Measurements from ENCODE around the gene DIO1.

The DIO1 gene

DNA sequence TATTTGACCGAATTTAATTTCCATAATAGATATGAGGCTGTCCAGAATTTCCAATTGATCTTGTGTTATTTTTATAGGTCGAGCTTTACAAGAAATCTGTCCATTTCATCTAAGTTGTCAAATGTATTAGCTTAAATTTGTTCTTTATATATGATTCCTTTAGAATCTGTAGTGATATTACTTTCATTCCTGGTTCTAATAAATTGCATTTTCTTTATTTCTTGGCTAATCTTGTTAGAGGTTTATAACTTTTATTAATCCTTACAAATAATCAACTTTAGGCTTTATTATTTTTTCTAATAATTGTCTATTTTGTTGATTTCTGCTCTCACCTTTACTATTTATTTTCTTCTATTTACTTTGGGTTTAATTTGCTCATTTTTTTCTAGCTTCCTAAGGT lies 37.5 kb downstream of the DIO1 start:
- H3K4me3 ChIP-seq (ENCODE audit: low read depth, low read length): no peak overlapping the region
- TF ChIP-seq, protein P1, sequence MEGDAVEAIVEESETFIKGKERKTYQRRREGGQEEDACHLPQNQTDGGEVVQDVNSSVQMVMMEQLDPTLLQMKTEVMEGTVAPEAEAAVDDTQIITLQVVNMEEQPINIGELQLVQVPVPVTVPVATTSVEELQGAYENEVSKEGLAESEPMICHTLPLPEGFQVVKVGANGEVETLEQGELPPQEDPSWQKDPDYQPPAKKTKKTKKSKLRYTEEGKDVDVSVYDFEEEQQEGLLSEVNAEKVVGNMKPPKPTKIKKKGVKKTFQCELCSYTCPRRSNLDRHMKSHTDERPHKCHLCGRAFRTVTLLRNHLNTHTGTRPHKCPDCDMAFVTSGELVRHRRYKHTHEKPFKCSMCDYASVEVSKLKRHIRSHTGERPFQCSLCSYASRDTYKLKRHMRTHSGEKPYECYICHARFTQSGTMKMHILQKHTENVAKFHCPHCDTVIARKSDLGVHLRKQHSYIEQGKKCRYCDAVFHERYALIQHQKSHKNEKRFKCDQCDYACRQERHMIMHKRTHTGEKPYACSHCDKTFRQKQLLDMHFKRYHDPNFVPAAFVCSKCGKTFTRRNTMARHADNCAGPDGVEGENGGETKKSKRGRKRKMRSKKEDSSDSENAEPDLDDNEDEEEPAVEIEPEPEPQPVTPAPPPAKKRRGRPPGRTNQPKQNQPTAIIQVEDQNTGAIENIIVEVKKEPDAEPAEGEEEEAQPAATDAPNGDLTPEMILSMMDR (IDR thresholded peaks at IDR 0.05; ENCODE audit: low read depth, low read length): no peak

DNA sequence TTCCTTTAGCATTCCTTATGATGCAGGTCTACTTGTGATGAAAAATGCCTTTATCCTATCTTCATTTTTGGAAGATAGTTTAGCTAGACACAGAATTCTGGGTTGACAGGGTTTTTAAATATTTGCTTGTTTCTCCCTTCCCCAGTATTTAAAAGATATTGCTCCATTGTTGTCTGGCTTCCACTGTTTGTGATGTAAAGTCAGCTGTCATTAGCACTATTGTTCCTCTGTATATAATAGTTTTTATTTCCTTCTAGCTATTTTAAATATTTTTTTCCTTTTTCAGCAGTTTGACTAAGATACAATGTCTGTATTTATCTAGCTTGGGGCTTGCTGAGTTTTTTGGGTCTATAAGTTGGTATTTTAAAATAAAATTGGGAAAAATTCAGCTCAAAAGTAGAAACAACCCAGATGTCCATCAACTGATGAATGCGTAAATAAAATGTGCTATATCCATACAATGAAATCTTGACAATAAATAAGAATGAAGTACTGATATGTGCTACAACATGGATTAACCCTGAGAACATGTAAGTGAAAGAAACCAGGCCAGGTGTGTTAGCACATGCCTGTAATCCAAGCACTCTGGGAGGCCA lies 40.3 kb downstream of the DIO1 start:
- TF ChIP-seq, protein P1 (IDR thresholded peaks at IDR 0.05; ENCODE audit: low read depth, low read length): no peak
- no peak overlapping the region for H3K4me3 ChIP-seq (ENCODE audit: low read depth, low read length)

DNA sequence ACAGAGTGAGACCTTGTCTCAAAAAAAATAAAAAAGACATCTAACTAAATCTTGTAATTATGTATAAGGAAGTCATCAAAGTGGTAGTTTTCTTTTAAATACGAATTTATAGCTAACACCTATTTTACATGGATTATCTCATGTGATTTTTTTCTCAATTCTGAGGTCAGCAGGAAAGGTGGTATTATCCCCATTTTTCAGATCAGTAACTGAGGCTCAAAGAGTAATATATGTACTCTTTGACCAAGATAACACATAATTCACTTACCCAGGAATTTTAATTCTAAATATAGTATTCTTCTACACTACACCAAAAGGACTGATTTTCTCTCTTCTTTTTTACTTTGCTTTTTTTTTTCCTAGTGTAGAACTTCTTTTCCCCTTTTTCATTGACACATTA lies 42.4 kb downstream of the DIO1 start:
- TF ChIP-seq, protein P1 (IDR thresholded peaks at IDR 0.05; ENCODE audit: low read depth, low read length): no peak
- no peak overlapping the region for H3K4me3 ChIP-seq (ENCODE audit: low read depth, low read length)

DNA sequence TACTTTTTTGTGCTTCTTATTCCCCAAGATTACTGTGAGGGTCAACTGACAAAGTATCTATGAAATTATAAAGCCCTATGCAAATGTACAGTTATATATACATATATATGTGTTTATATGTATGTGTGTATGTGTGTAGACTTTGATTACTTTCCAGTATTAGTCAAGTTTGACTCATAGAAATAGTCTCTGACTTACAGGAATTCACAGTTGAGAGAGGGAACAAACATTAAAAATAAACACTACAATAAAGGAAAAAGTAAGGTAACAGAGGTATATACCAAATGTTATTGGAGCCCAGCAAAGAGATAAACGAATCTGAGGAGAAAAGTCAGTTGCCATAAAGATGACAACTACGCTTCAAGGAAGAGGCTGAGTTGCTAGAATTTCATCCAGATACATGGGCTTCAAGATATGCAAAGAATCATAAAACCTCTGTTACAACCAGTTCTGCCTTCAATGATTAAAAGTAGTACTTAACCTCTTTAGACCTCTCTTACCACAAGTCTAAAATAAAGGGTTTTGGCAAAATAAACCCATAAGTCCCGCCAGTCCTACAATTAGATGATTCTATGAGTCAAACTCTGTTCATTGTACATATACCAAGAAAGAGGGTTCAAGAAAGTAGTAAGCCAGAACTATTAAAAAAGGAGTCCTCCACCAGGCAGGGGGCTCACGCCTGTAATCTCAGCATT lies 44.3 kb downstream of the DIO1 start:
- TF ChIP-seq, protein P1 (IDR thresholded peaks at IDR 0.05; ENCODE audit: low read depth, low read length): no peak
- no peak overlapping the region for H3K4me3 ChIP-seq (ENCODE audit: low read depth, low read length)

DNA sequence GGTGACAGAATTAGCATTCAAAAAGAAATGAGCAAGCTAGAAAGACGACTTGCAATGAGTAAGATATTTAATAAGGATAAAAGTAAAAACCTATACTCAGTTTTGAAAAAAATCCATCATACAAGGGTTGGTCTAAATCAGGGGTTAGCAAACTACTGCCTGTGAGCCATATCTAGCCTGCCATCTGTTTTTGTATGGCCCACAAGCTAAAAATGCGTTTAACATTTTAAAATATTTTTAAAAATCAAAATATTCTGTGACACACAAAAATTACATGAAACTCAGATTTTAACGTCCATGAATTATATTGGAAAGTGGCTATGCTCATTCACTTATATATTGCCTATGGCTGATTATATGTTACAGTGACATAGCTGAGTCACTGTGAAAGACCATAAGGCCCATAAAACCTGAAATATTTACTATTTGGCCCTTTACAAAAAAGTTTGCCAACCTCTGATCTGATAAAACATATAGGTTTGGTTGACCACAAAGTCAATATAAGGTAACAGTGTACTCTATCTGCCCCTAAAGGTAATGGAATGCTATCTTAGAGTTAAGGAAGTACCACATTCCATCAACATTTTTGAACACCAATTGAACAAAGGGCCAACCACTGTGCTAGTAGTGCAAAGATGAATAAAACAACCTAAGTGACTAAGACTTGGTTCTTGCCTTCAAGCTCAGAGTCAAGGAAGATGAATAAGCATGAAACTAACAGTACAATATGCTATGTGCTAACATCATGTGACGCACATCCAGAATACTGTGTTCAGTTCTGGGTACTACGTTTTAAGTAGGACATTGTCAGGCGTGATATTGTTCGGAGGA lies 48.4 kb downstream of the DIO1 start:
- TF ChIP-seq, protein P1 (IDR thresholded peaks at IDR 0.05; ENCODE audit: low read depth, low read length): no peak
- H3K4me3 ChIP-seq (ENCODE audit: low read depth, low read length): no peak overlapping the region

DNA sequence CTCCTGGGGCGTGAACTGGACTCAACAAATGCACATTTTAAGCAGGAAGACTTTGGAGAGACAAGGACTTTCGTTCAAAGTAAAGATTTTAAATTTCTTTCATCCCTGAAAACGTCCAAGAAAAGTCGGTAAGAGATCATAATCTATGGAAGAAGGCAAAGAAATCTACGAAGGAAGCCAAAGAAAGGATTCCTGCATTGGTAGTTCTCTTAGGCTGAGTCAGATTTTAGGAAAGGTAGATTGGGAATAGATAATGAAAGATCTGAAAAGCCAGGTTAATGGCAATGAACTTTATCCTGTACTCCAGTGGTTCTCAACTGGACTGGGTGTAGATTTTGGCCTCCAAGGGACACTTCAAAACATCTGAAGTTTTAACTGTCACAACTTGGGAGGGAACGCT lies 49.1 kb downstream of the DIO1 start:
- no peak overlapping the region for H3K4me3 ChIP-seq (ENCODE audit: low read depth, low read length)
- TF ChIP-seq, protein P1 (IDR thresholded peaks at IDR 0.05; ENCODE audit: low read depth, low read length): no peak
